ENCODE data around the gene PRSS56. TPM values are rescaled to one million over a fixed set of nuclear protein-coding genes. Genes with fewer than 3 reads are reported as not detected.
"Not testable (repeated sequence)": the region's sequence is repeated elsewhere in the genome, so short reads cannot be mapped to it uniquely, and the experiment has no call there.

Gene PRSS56
- total RNA-seq, 1 experiment from 2014 or later, result 0.18 TPM

DNA sequence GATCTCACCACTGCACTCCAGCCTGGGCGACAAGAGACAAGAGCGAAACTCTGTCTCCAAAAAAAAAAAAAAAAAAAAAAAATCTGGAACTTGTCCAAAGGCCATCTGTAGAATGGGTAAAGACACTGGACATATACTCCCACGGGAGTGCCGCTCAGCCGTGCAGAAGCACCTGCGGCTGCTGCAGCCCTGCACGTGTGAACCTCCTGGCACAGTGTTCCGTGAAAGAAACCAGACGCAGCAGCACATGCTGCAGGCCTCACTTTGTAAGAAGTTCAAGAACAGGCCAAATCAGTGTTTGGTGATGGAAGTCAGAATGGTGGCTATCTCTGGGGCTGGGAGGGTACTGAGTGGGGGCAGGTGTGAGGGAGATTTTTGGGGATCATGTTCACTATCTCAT is 12.2 kb downstream of the PRSS56 start:
- ChIA-PET POLR2A (interaction anchor here (0.6 kb wide), 1 partner anchor 146 kb away, joined by 7 read pairs; no protein-coding TSS in a partner anchor), CTCF (interaction anchor here (0.5 to 0.6 kb wide), 2 partner anchors 44 to 255 kb away, joined by 3 to 8 read pairs; no protein-coding TSS in a partner anchor)
- no peaks in the 10 kb centered on the region for H3K4me1 ChIP-seq (ENCODE audit: control insufficient read depth, insufficient read depth, low read length)
- no TSS peak for BruUV-seq (replicated peaks)
- intact Hi-C loops (cut with micrococcal nuclease; ENCODE audit: unreplicated experiment), result no loop called here
- no peak for TF ChIP-seq TCF7L2 (IDR thresholded peaks at IDR 0.05; ENCODE audit: low read depth, low read length)
- no peak for TF ChIP-seq SIN3A (IDR thresholded peaks at IDR 0.05; ENCODE audit: borderline replicate concordance, insufficient read depth, low read depth, low read length)
- TF ChIP-seq, protein P1, sequence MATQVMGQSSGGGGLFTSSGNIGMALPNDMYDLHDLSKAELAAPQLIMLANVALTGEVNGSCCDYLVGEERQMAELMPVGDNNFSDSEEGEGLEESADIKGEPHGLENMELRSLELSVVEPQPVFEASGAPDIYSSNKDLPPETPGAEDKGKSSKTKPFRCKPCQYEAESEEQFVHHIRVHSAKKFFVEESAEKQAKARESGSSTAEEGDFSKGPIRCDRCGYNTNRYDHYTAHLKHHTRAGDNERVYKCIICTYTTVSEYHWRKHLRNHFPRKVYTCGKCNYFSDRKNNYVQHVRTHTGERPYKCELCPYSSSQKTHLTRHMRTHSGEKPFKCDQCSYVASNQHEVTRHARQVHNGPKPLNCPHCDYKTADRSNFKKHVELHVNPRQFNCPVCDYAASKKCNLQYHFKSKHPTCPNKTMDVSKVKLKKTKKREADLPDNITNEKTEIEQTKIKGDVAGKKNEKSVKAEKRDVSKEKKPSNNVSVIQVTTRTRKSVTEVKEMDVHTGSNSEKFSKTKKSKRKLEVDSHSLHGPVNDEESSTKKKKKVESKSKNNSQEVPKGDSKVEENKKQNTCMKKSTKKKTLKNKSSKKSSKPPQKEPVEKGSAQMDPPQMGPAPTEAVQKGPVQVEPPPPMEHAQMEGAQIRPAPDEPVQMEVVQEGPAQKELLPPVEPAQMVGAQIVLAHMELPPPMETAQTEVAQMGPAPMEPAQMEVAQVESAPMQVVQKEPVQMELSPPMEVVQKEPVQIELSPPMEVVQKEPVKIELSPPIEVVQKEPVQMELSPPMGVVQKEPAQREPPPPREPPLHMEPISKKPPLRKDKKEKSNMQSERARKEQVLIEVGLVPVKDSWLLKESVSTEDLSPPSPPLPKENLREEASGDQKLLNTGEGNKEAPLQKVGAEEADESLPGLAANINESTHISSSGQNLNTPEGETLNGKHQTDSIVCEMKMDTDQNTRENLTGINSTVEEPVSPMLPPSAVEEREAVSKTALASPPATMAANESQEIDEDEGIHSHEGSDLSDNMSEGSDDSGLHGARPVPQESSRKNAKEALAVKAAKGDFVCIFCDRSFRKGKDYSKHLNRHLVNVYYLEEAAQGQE (IDR thresholded peaks at IDR 0.05; ENCODE audit: insufficient read depth in 1 of 2, low read depth in 2 of 2, low read length in 1 of 2), result no peak
- no peak for TF ChIP-seq POLR2AphosphoS5 (IDR thresholded peaks at IDR 0.05; ENCODE audit: low read depth, low read length)
- TF ChIP-seq, protein P2, sequence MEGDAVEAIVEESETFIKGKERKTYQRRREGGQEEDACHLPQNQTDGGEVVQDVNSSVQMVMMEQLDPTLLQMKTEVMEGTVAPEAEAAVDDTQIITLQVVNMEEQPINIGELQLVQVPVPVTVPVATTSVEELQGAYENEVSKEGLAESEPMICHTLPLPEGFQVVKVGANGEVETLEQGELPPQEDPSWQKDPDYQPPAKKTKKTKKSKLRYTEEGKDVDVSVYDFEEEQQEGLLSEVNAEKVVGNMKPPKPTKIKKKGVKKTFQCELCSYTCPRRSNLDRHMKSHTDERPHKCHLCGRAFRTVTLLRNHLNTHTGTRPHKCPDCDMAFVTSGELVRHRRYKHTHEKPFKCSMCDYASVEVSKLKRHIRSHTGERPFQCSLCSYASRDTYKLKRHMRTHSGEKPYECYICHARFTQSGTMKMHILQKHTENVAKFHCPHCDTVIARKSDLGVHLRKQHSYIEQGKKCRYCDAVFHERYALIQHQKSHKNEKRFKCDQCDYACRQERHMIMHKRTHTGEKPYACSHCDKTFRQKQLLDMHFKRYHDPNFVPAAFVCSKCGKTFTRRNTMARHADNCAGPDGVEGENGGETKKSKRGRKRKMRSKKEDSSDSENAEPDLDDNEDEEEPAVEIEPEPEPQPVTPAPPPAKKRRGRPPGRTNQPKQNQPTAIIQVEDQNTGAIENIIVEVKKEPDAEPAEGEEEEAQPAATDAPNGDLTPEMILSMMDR (IDR thresholded peaks at IDR 0.05), result no peak
- H3K4me3 ChIP-seq (ENCODE audit: low read depth in 2 of 2, low read length in 2 of 2), result no peak overlapping the region
- no peaks in the 10 kb centered on the region; the same call in 1 of the 2 replicates for H3K9me3 ChIP-seq (ENCODE audit: control insufficient read depth, insufficient read depth, low read depth, low read length)
- no peak for DNase-seq (ENCODE audit: low read depth, low spot score)
- H3K36me3 ChIP-seq (ENCODE audit: control insufficient read depth, insufficient read depth, low read length), result no peaks in the 10 kb centered on the region
- in situ Hi-C loops (cut with HindIII; ENCODE audit: low pct_unique_long_range_greater_than_20kb, low sequenced_read_pairs), result no loop called here
- no peaks in the 10 kb centered on the region for H3K27me3 ChIP-seq (ENCODE audit: control insufficient read depth, insufficient read depth, low read length)
- ATAC-seq, result no peak
- no peak overlapping the region for H3K27ac ChIP-seq (ENCODE audit: low read length)

DNA sequence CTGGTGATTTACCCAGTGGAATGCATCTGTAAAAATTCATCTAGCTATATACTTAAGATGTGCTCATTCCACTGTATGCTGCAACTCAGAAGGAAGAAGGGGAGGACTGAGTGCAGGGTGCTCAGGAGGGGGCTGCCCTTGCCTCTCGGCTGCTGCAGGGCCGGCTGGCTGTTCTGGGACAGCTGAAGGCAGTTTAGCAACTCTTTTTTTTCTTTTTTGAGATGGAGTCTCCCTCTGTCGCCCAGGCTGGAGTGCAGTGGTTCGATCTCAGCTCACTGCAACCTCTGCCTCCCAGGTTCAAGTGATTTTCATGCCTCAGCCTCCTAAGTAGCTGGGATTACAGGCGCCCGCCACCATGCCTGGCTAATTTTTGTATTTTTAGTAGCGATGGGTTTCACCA is 12.6 kb downstream of the PRSS56 start:
- BruUV-seq (replicated peaks); DNase-seq (ENCODE audit: low read depth, low spot score); H3K27me3 ChIP-seq (ENCODE audit: control insufficient read depth, insufficient read depth, low read length); H3K9me3 ChIP-seq (ENCODE audit: control insufficient read depth, insufficient read depth, low read depth, low read length); POLR2A ChIA-PET; H3K4me1 ChIP-seq (ENCODE audit: control insufficient read depth, insufficient read depth, low read length); H3K4me3 ChIP-seq (ENCODE audit: low read depth in 2 of 2, low read length in 2 of 2); ATAC-seq; H3K27ac ChIP-seq (ENCODE audit: low read length); intact Hi-C loops (cut with micrococcal nuclease; ENCODE audit: unreplicated experiment); in situ Hi-C loops (cut with HindIII; ENCODE audit: low pct_unique_long_range_greater_than_20kb, low sequenced_read_pairs); H3K36me3 ChIP-seq (ENCODE audit: control insufficient read depth, insufficient read depth, low read length): not testable (repeated sequence)
- CTCF ChIA-PET, result interaction anchor here (0.5 kb wide), 1 partner anchor 254 kb away, joined by 3 read pairs; no protein-coding TSS in a partner anchor

DNA sequence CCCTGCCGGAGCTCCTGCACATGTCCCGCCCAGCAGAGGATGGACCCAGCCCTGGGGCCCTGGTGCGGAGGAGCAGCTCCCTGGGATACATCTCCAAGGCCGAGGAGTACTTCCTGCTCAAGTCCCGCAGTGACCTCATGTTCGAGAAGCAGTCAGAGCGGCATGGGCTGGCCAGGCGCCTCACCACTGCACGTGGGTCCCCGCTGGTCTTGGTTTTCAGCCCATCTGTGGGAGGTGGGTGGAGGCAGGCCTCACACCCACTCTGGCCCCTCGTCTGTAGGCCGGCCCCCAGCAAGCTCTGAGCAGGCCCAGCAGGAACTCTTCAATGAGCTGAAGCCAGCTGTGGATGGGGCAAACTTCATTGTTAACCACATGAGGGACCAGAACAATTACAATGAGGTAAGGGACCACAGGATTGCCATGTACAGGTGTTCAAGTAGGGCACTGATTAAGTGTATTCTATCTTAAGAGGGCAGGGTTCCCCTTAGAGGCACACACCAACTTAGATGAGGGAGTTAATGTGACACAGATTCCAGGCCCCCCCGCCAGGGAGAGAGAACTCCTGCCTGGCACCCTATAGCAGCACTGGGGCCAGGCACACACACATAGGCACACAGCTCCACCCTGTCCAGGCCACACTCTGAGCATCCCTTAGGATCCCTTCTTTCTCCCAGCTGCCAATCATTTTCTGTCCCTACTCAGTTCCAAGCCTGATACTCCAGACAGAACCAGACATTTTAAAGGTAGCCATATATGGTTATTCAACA is 13.9 kb downstream of the PRSS56 start:
- CTCF ChIA-PET, result no interaction called here

More for the DNA sequence above, 13.9 kb downstream of the PRSS56 start:
- intact Hi-C loops (cut with micrococcal nuclease; ENCODE audit: unreplicated experiment), result no loop called here
- BruUV-seq (replicated peaks), result no TSS peak
- H3K27me3 ChIP-seq (ENCODE audit: control insufficient read depth, insufficient read depth, low read length), result no peaks in the 10 kb centered on the region
- DNase-seq (ENCODE audit: low read depth, low spot score) (no peak), ATAC-seq (no peak)
- H3K4me3 ChIP-seq (ENCODE audit: low read depth in 2 of 2, low read length in 2 of 2), result no peak overlapping the region
- no peak overlapping the region for H3K27ac ChIP-seq (ENCODE audit: low read length)
- TF ChIP-seq, protein P1 (IDR thresholded peaks at IDR 0.05; ENCODE audit: insufficient read depth in 1 of 2, low read depth in 2 of 2, low read length in 1 of 2), result no peak
- TF ChIP-seq TCF7L2 (IDR thresholded peaks at IDR 0.05; ENCODE audit: low read depth, low read length) (no peak), SIN3A (IDR thresholded peaks at IDR 0.05; ENCODE audit: borderline replicate concordance, insufficient read depth, low read depth, low read length) (no peak), POLR2AphosphoS5 (IDR thresholded peaks at IDR 0.05; ENCODE audit: low read depth, low read length) (no peak)
- TF ChIP-seq, protein P2 (IDR thresholded peaks at IDR 0.05), result no peak
- H3K9me3 ChIP-seq (ENCODE audit: control insufficient read depth, insufficient read depth, low read depth, low read length), result no peaks in the 10 kb centered on the region; the same call in 1 of the 2 replicates
- no peaks in the 10 kb centered on the region for H3K4me1 ChIP-seq (ENCODE audit: control insufficient read depth, insufficient read depth, low read length)
- POLR2A ChIA-PET, result no interaction called here
- H3K36me3 ChIP-seq (ENCODE audit: control insufficient read depth, insufficient read depth, low read length), result no peaks in the 10 kb centered on the region
- in situ Hi-C loops (cut with HindIII; ENCODE audit: low pct_unique_long_range_greater_than_20kb, low sequenced_read_pairs), result no loop called here
